Heart left ventricle (tissue), 16 donors: ENCODE results near the gene P3R3URF. TPM values are rescaled to one million over a fixed set of nuclear protein-coding genes. Genes with fewer than 3 reads are reported as not detected.

ENCODE experiments used
- ATAC-seq, 4 donors: fragments of 200-7000 bp; cut with Tn5 transposase; one replicate each; pipeline ENCODE4 v1.9.1; 2020 to 2022; ENCODE audit warnings: moderate library complexity in 4 of 4, mild to moderate bottlenecking in 3 of 4, moderate number of reproducible peaks in 1 of 4
- DNase-seq, 5 donors: peaks; one replicate each; pipeline ENCODE4 v3.0.0-alpha.2; 2020
- H3K27ac ChIP-seq, 12 donors: fragments of 200-600 bp; sonication (generic) in 4 of 12; one replicate each; pipeline versions ENCODE4 v1.5.0 to v1.8.0; 2016 to 2022; ENCODE audit warnings: mild to moderate bottlenecking in 2 of 12
- H3K27me3 ChIP-seq, 9 donors: fragments of 200-600 bp; sonication (generic) in 2 of 9; one replicate each; pipeline versions ENCODE4 v1.5.1 to v1.8.0; 2016 to 2022; ENCODE audit warnings: mild to moderate bottlenecking in 3 of 9
- H3K36me3 ChIP-seq, 9 donors: fragments of 200-600 bp; sonication (generic) in 2 of 9; one replicate each; pipeline versions ENCODE4 v1.5.0 to v1.8.0; 2018 to 2022; ENCODE audit warnings: mild to moderate bottlenecking in 2 of 9
- H3K4me1 ChIP-seq, 12 donors: fragments of 200-600 bp; sonication (generic) in 4 of 12; one replicate each; pipeline versions ENCODE4 v1.5.0 to v1.8.0; 2016 to 2022; ENCODE audit warnings: mild to moderate bottlenecking in 3 of 12
- H3K4me3 ChIP-seq, 12 donors: fragments of 200-600 bp; sonication (generic) in 4 of 12; one replicate each; pipeline versions ENCODE4 v1.5.0 to v1.8.0; 2017 to 2022; ENCODE audit warnings: mild to moderate bottlenecking in 9 of 12, moderate library complexity in 4 of 12
- H3K9me3 ChIP-seq, 12 donors: fragments of 200-600 bp; sonication (generic) in 4 of 12; one replicate each; pipeline versions ENCODE4 v1.5.0 to v1.8.0; 2016 to 2022; ENCODE audit warnings: mild to moderate bottlenecking in 1 of 12
- POLR2A ChIP-seq, 2 donors: fragments of 450-650 bp; IDR thresholded peaks; one replicate each; pipeline ENCODE4 v1.6.1; 2017; ENCODE audit warnings: antibody characterized with exemption in 2 of 2, mild to moderate bottlenecking in 2 of 2, moderate library complexity in 2 of 2
- WGBS, 4 donors: extraction: QIAGEN DNeasy Blood & Tissue Kit in 2 of 4; methylation state at CpG; one replicate each; pipeline versions ENCODE4 v1.1.5 to v1.1.7; 2013 to 2018; 5-methylcytosine and 5-hydroxymethylcytosine counted together
- intact Hi-C, 10 donors: fragments of 100-400 bp; cut with DNase I; formaldehyde crosslinking; loops; one replicate each; pipeline versions ENCODE4 v1.11.1 to v1.14.2; 2022
- polyA plus RNA-seq, 2 donors: library from polyadenylated mRNA; stranded (reverse); fragments of 200-250 nt; gene quantifications; one replicate each; pipeline ENCODE4 v1.2.3, GENCODE V29; 2013
- total RNA-seq, 9 donors: library from RNA; depleted of rRNA in 2 of 9; stranded (reverse); fragments of >200 nt in 2 of 9; fragmentation: NEBNext Ultra II Directional in 3 of 9; extraction: Animal tissue kit (Norgen Biotek cat#: 25700) in 3 of 9; gene quantifications; one replicate each; pipeline versions ENCODE4 v1.1.0 to v1.2.4, GENCODE V29; 2016 to 2023
- TF ChIP-seq, protein P1 (sequence below), 12 donors: fragments of 200-600 bp; sonication (generic) in 4 of 12; IDR thresholded peaks; one replicate each; pipeline versions ENCODE4 v1.5.0 to v1.8.0; 2018 to 2022; ENCODE audit warnings: antibody characterized with exemption in 12 of 12, mild to moderate bottlenecking in 5 of 12
- donor health status: ischemic (EF 13 %, LVEDD 7.1; RV severe dilation, severe dysfunction).
- donor health status: healthy with polysubstance abuse.
- donor health status: DM: no; HTN: yes; CAD: no.
- donor health status: DM: no; HTN: no; CAD: no.
- donor health status: ischemic (EF 25% LVEDD 6.9; RV normal size, moderate dysfunction).
- donor health status: ischemic (EF 25% LVEDD 5.7; RV mildly dilated, moderate dysfunction).
- donor health status: healthy.
- donor health status: DM: yes; HTN: yes; CAD: no.
- donor health status: ischemic (EF 35%, LVEDD 5.7; RV mildly dilated, moderate dysfunction).
- donor health status: nonischemic (EF 11% LVEDD 7.7; RV severe dilation, severe dysfunction).
- donor health status: DM: yes; HTN: yes; CAD: no.
- donor health status: PGD.
- donor health status: ischemic (EF 29% LVEDD 5.4; RV normal size, mild dysfunction).
- donor health status: nonischemic (EF 23%, LVEDD 6.1; RV moderate dilation, normal function).

The P3R3URF gene
- total and polyA plus RNA-seq, 11 donors = not detected

DNA sequence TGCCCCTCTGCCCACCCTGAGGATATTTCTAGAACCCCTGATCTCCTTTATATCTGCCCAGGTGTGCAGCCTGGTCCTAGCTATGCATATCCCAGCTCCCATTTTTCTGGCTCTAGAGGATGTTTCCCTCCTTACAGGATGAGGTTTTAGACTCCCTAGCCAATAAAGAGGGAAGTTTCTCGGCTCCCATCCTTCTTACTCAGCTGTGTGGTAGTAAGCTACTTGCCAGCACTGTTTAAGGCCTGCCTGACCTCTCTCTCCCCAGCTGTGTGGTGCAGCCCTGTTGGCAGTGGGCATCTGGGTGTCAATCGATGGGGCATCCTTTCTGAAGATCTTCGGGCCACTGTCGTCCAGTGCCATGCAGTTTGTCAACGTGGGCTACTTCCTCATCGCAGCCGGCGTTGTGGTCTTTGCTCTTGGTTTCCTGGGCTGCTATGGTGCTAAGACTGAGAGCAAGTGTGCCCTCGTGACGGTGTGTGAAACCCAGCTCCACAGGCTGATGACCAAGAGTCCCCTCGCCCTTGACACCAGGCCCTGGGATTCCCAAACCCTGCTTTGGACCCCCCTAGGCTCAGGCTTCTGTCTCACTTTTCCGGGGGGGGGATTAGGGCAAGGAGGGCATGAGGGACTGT, 7.8 kb upstream of the P3R3URF start:
- Histone ChIP-seq H3K27me3 (no peaks in the 10 kb centered on the region), H3K9me3 (no peaks in the 10 kb centered on the region), H3K4me3 (no peak overlapping the region), H3K27ac (peak overlapping the region; percentile 67 to 96 (median 78)), H3K4me1 (peaks cover 0 to 63% (median 27%) of the 10 kb centered on the region in 12 donors), H3K36me3 (peaks cover 0 to 18% (median 2%) of the 10 kb centered on the region in 9 donors)
- no peak for DNase-seq
- TF ChIP-seq, protein P1, sequence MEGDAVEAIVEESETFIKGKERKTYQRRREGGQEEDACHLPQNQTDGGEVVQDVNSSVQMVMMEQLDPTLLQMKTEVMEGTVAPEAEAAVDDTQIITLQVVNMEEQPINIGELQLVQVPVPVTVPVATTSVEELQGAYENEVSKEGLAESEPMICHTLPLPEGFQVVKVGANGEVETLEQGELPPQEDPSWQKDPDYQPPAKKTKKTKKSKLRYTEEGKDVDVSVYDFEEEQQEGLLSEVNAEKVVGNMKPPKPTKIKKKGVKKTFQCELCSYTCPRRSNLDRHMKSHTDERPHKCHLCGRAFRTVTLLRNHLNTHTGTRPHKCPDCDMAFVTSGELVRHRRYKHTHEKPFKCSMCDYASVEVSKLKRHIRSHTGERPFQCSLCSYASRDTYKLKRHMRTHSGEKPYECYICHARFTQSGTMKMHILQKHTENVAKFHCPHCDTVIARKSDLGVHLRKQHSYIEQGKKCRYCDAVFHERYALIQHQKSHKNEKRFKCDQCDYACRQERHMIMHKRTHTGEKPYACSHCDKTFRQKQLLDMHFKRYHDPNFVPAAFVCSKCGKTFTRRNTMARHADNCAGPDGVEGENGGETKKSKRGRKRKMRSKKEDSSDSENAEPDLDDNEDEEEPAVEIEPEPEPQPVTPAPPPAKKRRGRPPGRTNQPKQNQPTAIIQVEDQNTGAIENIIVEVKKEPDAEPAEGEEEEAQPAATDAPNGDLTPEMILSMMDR (IDR thresholded peaks at IDR 0.05) = no peak
- TF ChIP-seq POLR2A (IDR thresholded peaks at IDR 0.05) = no peak
- intact Hi-C loops = loop anchor here in 1 of 10 donors (1.0 kb wide), 1 partner anchor 12 kb away; no protein-coding TSS in a partner anchor
- WGBS, 4 donors = 82 to 86% (median 84%) methylated on average over 12 of the region's 12 CpGs
- ATAC-seq = no peak

- 47 to 54% (median 51%) methylated on average over 8 of the region's 8 CpGs for WGBS, 4 donors
- TF ChIP-seq, protein P1 (IDR thresholded peaks at IDR 0.05) = no peak
- peak in 1 of 2 donors; percentile 10 for TF ChIP-seq POLR2A (IDR thresholded peaks at IDR 0.05)
- intact Hi-C loops = loop anchor here in 1 of 10 donors (1.0 kb wide), 1 partner anchor 13 kb away; no protein-coding TSS in a partner anchor
These were observed 7.0 kb upstream of the P3R3URF start for GRCh38 chr1:46183079-46183847.

DNA sequence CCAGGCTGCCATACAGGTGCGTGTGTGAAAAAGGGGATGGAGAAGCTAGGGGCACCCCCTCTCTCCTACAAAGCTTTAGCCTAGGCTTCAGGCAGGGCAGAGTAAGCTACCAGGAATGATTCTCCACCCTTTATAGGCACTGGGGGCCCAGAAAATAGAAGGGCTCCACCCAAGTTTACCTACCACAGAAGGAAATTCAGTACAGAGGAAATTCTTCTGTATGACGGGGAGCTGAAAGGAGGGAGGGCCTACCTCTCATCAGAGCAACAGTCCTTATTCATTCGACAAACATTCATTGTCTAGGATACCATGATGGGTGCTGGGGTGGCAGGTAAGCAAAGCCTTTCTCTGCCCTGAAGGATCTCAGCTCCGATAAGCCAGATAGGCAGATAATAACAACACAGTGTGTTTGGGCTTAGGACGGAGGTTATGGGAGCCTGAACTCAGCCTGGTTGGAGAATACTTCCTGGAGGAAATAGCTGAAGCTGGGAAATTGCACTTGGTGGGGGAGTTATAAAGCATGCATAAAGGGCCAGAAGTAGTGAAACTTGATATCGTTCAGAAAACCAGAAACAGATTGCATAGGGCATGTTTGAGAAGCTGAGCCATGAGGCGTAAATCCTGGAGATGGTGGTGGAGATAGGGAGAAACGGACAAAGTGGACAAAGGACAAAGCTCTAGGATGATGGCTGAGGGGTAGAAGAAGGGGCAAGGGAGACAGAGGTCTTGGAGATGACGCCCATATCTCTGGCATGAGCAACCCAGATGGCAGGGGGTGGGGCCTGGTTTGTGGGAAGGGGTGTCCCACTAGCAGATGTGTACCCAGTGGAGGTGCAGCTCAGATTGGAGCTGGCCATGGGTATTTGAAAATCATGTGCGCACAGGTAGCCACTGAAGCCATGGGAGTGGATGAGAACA, 5.3 kb upstream of the P3R3URF start:
- no peaks in the 10 kb centered on the region for H3K9me3 ChIP-seq
- no peaks in the 10 kb centered on the region for H3K36me3 ChIP-seq
- no peaks in the 10 kb centered on the region for H3K27me3 ChIP-seq
- no peak overlapping the region for H3K4me3 ChIP-seq
- peak overlapping the region in 5 of 12 donors; percentile 26 to 61 (median 39) for H3K27ac ChIP-seq
- no peak for DNase-seq
- intact Hi-C loops = no loop called here
- peaks cover 0 to 49% (median 19%) of the 10 kb centered on the region in 12 donors for H3K4me1 ChIP-seq
- WGBS, 4 donors = 60 to 70% (median 63%) methylated on average over 10 of the region's 10 CpGs
- no peak for ATAC-seq
- TF ChIP-seq, protein P1 (IDR thresholded peaks at IDR 0.05) = no peak
- no peak for TF ChIP-seq POLR2A (IDR thresholded peaks at IDR 0.05)

More at GRCh38 chr1:46183079-46183847, 7.0 kb upstream of the P3R3URF start:
- Histone ChIP-seq H3K27me3 (no peaks in the 10 kb centered on the region), H3K36me3 (peaks cover 0 to 11% (median 0%) of the 10 kb centered on the region in 9 donors), H3K4me1 (peaks cover 0 to 56% (median 25%) of the 10 kb centered on the region in 12 donors), H3K27ac (peak overlapping the region; percentile 67 to 96 (median 78)), H3K9me3 (no peaks in the 10 kb centered on the region), H3K4me3 (no peak overlapping the region)
- ATAC-seq = peak; percentile 60 to 75 (median 68)
- DNase-seq = peak; percentile 69 to 89 (median 80)
